Measurements from ENCODE around the gene TCFL5.

Gene TCFL5

DNA sequence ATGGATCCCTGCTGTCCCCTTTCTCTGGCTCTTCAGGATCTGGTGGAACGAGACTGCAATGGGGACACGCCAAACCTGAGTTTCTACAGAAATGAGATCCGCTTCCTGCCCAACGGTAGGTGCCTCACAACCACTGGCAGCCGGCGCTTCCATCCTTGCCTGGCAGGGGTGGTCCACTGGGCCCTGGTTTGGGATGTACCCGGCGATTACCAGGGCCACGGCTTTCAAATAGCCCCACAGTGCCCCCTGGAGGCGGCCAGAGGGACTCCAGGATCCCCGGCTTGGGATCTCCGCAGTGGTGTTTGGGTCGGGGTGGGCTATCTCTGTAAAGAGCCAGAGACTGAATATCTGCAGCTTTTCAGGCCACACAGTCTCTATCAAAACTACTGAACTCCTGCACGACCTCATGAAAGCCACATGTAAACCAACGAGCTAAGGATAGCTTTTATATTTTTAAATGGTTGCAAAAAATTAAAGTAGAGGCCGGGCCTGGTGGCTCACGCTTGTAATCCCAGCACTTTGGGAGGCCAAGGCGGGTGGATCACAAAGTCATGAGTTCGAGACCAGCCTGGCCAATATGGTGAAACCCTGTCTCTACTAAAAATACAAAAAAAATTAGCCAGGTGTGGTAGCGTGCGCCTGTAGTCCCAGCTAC lies 53.3 kb downstream of the TCFL5 start:
- Histone ChIP-seq H3K4me3 (ENCODE audit: insufficient read depth, low read length, poor library complexity, severe bottlenecking) (no peak overlapping the region), H3K4me2 (ENCODE audit: low read depth, low read length, poor library complexity, severe bottlenecking) (no peak overlapping the region), H4K20me1 (ENCODE audit: low read depth, low read length) (no peaks in the 10 kb centered on the region; the same call in 1 of the 2 replicates), H3K27me3 (ENCODE audit: low read length) (no peaks in the 10 kb centered on the region), H3K36me3 (ENCODE audit: low read length) (no peaks in the 10 kb centered on the region), H3K9me2 (replicated peaks; ENCODE audit: insufficient read depth, low read length) (no peaks in the 10 kb centered on the region), H3K9me3 (ENCODE audit: insufficient read depth, low read length) (no peaks in the 10 kb centered on the region), H3F3A (ENCODE audit: insufficient read depth) (peaks cover 10% of the 10 kb centered on the region), H2AFZ (ENCODE audit: low read depth, low read length, severe bottlenecking) (no peak overlapping the region), H3K79me2 (ENCODE audit: insufficient read depth, low read length) (peaks cover 9% of the 10 kb centered on the region), H3K27ac (ENCODE audit: low read depth, low read length) (no peak overlapping the region), H3K9ac (ENCODE audit: low read length) (no peak overlapping the region)
- no peak for TF ChIP-seq EZH2phosphoT487 (conservative IDR thresholded peaks at IDR 0.05; ENCODE audit: low read length)
- TF ChIP-seq, protein P1, sequence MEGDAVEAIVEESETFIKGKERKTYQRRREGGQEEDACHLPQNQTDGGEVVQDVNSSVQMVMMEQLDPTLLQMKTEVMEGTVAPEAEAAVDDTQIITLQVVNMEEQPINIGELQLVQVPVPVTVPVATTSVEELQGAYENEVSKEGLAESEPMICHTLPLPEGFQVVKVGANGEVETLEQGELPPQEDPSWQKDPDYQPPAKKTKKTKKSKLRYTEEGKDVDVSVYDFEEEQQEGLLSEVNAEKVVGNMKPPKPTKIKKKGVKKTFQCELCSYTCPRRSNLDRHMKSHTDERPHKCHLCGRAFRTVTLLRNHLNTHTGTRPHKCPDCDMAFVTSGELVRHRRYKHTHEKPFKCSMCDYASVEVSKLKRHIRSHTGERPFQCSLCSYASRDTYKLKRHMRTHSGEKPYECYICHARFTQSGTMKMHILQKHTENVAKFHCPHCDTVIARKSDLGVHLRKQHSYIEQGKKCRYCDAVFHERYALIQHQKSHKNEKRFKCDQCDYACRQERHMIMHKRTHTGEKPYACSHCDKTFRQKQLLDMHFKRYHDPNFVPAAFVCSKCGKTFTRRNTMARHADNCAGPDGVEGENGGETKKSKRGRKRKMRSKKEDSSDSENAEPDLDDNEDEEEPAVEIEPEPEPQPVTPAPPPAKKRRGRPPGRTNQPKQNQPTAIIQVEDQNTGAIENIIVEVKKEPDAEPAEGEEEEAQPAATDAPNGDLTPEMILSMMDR (IDR thresholded peaks at IDR 0.05; ENCODE audit: insufficient read depth, low read length, poor library complexity, severe bottlenecking) = peak; percentile 89

- H3F3A ChIP-seq (ENCODE audit: insufficient read depth) = peaks cover 10% of the 10 kb centered on the region
- H2AFZ ChIP-seq (ENCODE audit: low read depth, low read length, severe bottlenecking) = no peak overlapping the region
- H3K4me3 ChIP-seq (ENCODE audit: insufficient read depth, low read length, poor library complexity, severe bottlenecking) = no peak overlapping the region
- no peaks in the 10 kb centered on the region for H3K27me3 ChIP-seq (ENCODE audit: low read length)
- H3K36me3 ChIP-seq (ENCODE audit: low read length) = no peaks in the 10 kb centered on the region
- no peaks in the 10 kb centered on the region; the same call in 1 of the 2 replicates for H4K20me1 ChIP-seq (ENCODE audit: low read depth, low read length)
- no peak overlapping the region for H3K27ac ChIP-seq (ENCODE audit: low read depth, low read length)
- H3K9ac ChIP-seq (ENCODE audit: low read length) = no peak overlapping the region
- TF ChIP-seq EZH2phosphoT487 (conservative IDR thresholded peaks at IDR 0.05; ENCODE audit: low read length) = no peak
- TF ChIP-seq, protein P1 (IDR thresholded peaks at IDR 0.05; ENCODE audit: insufficient read depth, low read length, poor library complexity, severe bottlenecking) = no peak
- peaks cover 9% of the 10 kb centered on the region for H3K79me2 ChIP-seq (ENCODE audit: insufficient read depth, low read length)
- H3K9me3 ChIP-seq (ENCODE audit: insufficient read depth, low read length) = no peaks in the 10 kb centered on the region
- no peak overlapping the region for H3K4me2 ChIP-seq (ENCODE audit: low read depth, low read length, poor library complexity, severe bottlenecking)
- no peaks in the 10 kb centered on the region for H3K9me2 ChIP-seq (replicated peaks; ENCODE audit: insufficient read depth, low read length)
Measured at GRCh38 chr20:62807444-62808210, 54.0 kb downstream of the TCFL5 start.

DNA sequence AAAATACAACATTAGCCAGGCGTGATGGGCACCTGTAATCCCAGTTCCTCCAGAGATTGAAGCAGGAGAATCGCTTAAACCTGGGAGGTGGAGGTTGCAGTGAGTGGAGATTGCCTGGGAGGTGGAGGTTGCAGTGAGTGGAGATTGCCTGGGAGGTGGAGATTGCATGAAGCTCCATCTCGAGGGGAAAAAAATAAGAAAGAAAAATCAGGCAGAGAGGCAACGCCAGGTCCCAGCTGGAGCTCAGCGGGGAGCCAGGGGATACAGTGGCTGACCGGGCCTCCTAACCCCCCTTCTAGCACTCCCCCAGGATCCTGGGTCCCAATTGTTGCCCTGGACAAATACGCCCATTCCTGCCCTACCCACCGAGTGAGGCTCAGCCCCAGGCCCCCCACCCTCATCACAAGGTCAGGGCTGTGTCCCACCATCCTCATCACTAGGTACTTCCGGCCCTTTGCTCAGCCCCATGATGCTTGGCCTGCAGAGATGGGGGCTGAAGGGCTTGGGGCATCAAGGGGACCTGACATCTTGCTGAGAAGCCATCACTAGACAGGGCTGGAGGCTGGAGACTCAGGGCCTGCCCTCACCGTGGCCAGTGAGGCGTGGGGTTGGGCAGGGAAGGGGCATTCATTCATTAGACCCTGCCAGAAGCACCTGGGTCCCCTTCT lies 55.1 kb downstream of the TCFL5 start:
- Histone ChIP-seq H4K20me1 (ENCODE audit: low read depth, low read length) (no peaks in the 10 kb centered on the region; the same call in 1 of the 2 replicates), H2AFZ (ENCODE audit: low read depth, low read length, severe bottlenecking) (no peak overlapping the region), H3K4me3 (ENCODE audit: insufficient read depth, low read length, poor library complexity, severe bottlenecking) (no peak overlapping the region), H3K9me2 (replicated peaks; ENCODE audit: insufficient read depth, low read length) (no peaks in the 10 kb centered on the region), H3K4me2 (ENCODE audit: low read depth, low read length, poor library complexity, severe bottlenecking) (peak overlapping the region; percentile 84), H3K9me3 (ENCODE audit: insufficient read depth, low read length) (no peaks in the 10 kb centered on the region), H3K27ac (ENCODE audit: low read depth, low read length) (no peak overlapping the region), H3F3A (ENCODE audit: insufficient read depth) (peaks cover 10% of the 10 kb centered on the region), H3K36me3 (ENCODE audit: low read length) (no peaks in the 10 kb centered on the region), H3K79me2 (ENCODE audit: insufficient read depth, low read length) (peaks cover 9% of the 10 kb centered on the region), H3K9ac (ENCODE audit: low read length) (0 out of 2 replicates have a peak overlapping the region, but pooled peaks have one; percentile 90), H3K27me3 (ENCODE audit: low read length) (no peaks in the 10 kb centered on the region)
- TF ChIP-seq, protein P1 (IDR thresholded peaks at IDR 0.05; ENCODE audit: insufficient read depth, low read length, poor library complexity, severe bottlenecking) = no peak
- TF ChIP-seq EZH2phosphoT487 (conservative IDR thresholded peaks at IDR 0.05; ENCODE audit: low read length) = no peak

Measured in SU-DHL-6 (cell line).